Nephron (organoid): Measurements from ENCODE around the gene KPNA6.
A peak's percentile ranks its signal among the peaks of the same experiment; 100 is the strongest.
"Not testable (repeated sequence)": the region's sequence is repeated elsewhere in the genome, so short reads cannot be mapped to it uniquely, and the experiment has no call there.

Experiments
- H3K27ac Mint-ChIP-seq, 3 experiments: 2 replicates each; pipeline ENCODE4 v1.8.0; 2020; ENCODE audit warnings: mixed read lengths in 3 of 3, mild to moderate bottlenecking in 2 of 3, moderate library complexity in 1 of 3
- H3K27me3 Mint-ChIP-seq: 2 replicates; pipeline ENCODE4 v1.8.0; 2021; ENCODE audit warnings: low read depth, mild to moderate bottlenecking, moderate library complexity, mixed read lengths
- H3K36me3 Mint-ChIP-seq: 2 replicates; pipeline ENCODE4 v1.8.0; 2020; ENCODE audit warnings: low read depth, mixed read lengths
- H3K4me1 Mint-ChIP-seq: 2 replicates; pipeline ENCODE4 v1.8.0; 2020; ENCODE audit warnings: mixed read lengths
- H3K4me3 Mint-ChIP-seq, 3 experiments: 2 replicates each; pipeline ENCODE4 v1.8.0; 2020; ENCODE audit warnings: mild to moderate bottlenecking in 3 of 3, mixed read lengths in 3 of 3, moderate library complexity in 2 of 3
- H3K9me3 Mint-ChIP-seq: 2 replicates; pipeline ENCODE4 v1.8.0; 2020; ENCODE audit warnings: mixed read lengths
- CTCF ChIP-seq, 3 experiments: fragments of 200-600 bp; sonication (generic); IDR thresholded peaks; one replicate each; pipeline ENCODE4 v1.5.0; 2021; ENCODE audit warnings: antibody characterized with exemption in 3 of 3; ENCODE audit not compliant: unreplicated experiment in 3 of 3

Gene KPNA6

DNA sequence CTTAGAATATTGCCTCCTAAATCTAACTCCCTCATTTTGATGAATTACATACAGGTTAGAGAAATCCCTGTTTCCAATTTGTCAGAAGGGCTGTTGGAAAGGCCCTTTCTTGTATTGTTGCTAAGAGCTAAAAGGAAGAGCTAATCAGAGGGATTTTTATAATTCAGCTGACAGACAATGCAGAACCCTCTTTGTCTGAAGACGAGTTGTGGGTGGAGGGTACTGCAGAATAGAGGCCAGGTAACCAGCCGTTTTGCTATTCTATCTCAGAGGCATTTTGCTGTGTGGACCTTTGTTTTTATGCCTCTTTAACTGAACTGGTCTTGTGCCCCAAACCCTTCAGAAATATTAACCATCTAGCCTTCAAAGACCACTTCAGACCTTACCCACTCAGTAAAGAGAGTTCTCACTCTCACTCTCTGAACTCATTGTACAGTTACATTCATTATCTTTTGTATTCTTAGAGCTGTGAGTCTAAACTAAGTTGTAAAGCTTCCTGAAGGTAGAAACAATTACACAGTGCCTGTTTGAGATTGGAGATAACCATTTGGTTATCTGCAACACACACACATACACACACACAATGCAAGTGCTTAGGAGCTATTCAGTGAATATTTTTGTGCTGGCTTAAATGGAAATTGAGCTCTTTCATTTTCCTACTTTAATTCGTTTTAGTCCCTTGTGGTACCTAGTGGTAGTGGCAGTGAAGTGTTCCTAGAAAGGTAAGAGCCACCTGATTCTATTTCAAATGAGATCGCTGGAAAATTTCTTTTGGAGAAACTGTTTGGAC, 19.7 kb downstream of the KPNA6 start:
- Mint-ChIP-seq H3K9me3 (no peaks in the 10 kb centered on the region), H3K4me1 (no peaks in the 10 kb centered on the region), H3K4me3 (no peak overlapping the region), H3K27ac (no peak overlapping the region), H3K27me3 (no peaks in the 10 kb centered on the region), H3K36me3 (no peaks in the 10 kb centered on the region)
- TF ChIP-seq CTCF (IDR thresholded peaks at IDR 0.05; ENCODE audit: unreplicated experiment in 3 of 3), result peak in 1 of 3 experiments; percentile 8

GRCh38 chr1:32128479-32128878, 20.6 kb downstream of the KPNA6 start:
- Mint-ChIP-seq H3K4me3 (no peak overlapping the region), H3K9me3 (no peaks in the 10 kb centered on the region), H3K36me3 (no peaks in the 10 kb centered on the region)

DNA sequence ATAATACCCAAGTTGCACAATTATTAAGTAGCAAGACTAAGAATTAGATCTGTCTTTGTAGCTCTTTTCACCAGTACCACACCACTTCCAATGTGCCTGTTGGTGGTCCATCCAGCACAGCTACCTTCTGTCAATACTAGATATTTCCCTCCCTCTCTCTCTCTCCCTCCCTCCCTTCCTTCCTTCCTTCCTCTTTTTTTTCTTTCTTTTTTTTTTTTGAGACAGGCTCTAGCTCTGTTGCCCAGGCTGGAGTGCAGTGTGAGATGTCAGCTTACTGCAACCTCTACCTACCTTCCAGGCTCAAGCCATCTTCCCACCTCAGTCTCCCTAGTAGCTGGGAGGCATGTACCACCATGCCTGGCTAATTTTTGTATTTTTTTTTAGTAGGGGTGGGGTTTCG, 21.1 kb downstream of the KPNA6 start:
- no peak for TF ChIP-seq CTCF (IDR thresholded peaks at IDR 0.05; ENCODE audit: unreplicated experiment in 3 of 3)
- Mint-ChIP-seq H3K4me3 (no peak overlapping the region), H3K4me1 (no peaks in the 10 kb centered on the region), H3K9me3 (no peaks in the 10 kb centered on the region), H3K27ac (no peak overlapping the region), H3K36me3 (no peaks in the 10 kb centered on the region), H3K27me3 (no peaks in the 10 kb centered on the region)

More at GRCh38 chr1:32128479-32128878, 20.6 kb downstream of the KPNA6 start:
- Mint-ChIP-seq H3K4me1 (no peaks in the 10 kb centered on the region), H3K27ac (no peak overlapping the region), H3K27me3 (no peaks in the 10 kb centered on the region)
- TF ChIP-seq CTCF (IDR thresholded peaks at IDR 0.05; ENCODE audit: unreplicated experiment in 3 of 3), result no peak

DNA sequence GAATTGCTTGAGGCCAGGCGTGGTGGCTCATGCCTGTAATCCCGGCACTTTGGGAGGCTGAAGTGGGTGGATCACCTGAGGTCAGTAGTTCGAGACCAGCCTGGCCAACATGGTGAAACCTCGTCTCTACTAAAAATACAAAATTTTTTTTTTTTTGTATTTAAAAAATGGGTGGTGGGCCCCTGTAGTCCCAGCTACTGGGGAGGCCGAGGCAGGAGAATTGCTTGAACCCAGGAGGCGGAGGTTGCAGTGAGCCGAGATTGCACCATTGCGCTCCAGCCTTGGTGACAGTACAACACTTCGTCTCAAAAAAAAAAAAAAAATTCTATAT, 26.1 kb downstream of the KPNA6 start:
- peaks cover 14% of the 10 kb centered on the region for H3K36me3 Mint-ChIP-seq

DNA sequence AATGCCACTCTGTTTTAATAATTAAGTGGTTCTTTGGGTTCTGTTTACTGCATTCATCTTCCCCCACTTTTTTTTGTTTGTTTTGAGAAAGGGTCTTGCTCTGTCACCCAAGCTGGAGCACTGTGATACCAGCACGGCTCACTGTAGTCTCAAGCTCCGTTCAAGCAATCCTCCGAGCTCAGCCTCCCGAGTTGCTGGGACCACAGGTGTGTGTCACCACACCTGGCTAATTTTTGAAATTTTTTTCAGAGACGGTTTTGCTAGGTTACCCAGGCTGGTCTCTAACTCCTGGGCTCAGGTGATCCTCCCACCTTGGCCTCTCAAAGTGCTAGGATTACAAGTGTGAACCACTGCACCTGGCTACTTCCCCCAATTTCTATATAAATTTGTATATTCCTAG, 29.3 kb downstream of the KPNA6 start:
- no peak for TF ChIP-seq CTCF (IDR thresholded peaks at IDR 0.05; ENCODE audit: unreplicated experiment in 3 of 3)
- peaks cover 22% of the 10 kb centered on the region for H3K4me1 Mint-ChIP-seq
- H3K27ac Mint-ChIP-seq, result no peak overlapping the region
- peaks cover 14% of the 10 kb centered on the region for H3K36me3 Mint-ChIP-seq
- no peaks in the 10 kb centered on the region for H3K27me3 Mint-ChIP-seq
- no peak overlapping the region for H3K4me3 Mint-ChIP-seq
- no peaks in the 10 kb centered on the region for H3K9me3 Mint-ChIP-seq

More for the DNA sequence above, 26.1 kb downstream of the KPNA6 start:
- H3K9me3 Mint-ChIP-seq, H3K27me3 Mint-ChIP-seq, H3K4me3 Mint-ChIP-seq, H3K4me1 Mint-ChIP-seq: not testable (repeated sequence)
- peak overlapping the region in 2 of 3 experiments; percentile 68 to 98 for H3K27ac Mint-ChIP-seq

DNA sequence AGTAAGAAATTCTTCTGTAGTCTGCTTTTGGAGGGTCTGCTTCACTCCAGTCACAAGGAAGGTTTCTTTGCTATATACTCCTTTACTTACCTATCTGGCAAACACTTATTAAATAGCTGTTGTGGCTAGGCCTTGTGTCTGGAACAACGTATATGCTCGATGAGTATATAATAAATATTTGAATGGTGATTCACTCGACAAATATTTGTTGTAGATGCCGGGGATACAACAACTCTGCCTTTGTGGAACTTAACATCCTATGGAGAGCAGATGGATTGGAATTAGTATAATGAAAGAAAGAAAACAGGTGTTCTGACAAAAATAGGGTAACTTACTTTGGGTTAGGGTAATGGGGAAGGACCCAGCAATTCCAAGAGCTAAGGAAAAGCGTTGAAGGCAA, 31.1 kb downstream of the KPNA6 start:
- peaks cover 14% of the 10 kb centered on the region for H3K36me3 Mint-ChIP-seq

More for the DNA sequence above, 31.1 kb downstream of the KPNA6 start:
- Mint-ChIP-seq H3K9me3 (no peaks in the 10 kb centered on the region), H3K4me1 (peaks cover 35% of the 10 kb centered on the region), H3K4me3 (no peak overlapping the region), H3K27me3 (no peaks in the 10 kb centered on the region), H3K27ac (peak overlapping the region in 2 of 3 experiments; percentile 1 to 47)
- TF ChIP-seq CTCF (IDR thresholded peaks at IDR 0.05; ENCODE audit: unreplicated experiment in 3 of 3), result no peak
